ENCODE measurements around the gene C11orf86.
"Not testable (repeated sequence)": the region's sequence is repeated elsewhere in the genome, so short reads cannot be mapped to it uniquely, and the experiment has no call there.

Gene C11orf86, protein sequence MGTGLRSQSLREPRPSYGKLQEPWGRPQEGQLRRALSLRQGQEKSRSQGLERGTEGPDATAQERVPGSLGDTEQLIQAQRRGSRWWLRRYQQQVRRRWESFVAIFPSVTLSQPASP

DNA sequence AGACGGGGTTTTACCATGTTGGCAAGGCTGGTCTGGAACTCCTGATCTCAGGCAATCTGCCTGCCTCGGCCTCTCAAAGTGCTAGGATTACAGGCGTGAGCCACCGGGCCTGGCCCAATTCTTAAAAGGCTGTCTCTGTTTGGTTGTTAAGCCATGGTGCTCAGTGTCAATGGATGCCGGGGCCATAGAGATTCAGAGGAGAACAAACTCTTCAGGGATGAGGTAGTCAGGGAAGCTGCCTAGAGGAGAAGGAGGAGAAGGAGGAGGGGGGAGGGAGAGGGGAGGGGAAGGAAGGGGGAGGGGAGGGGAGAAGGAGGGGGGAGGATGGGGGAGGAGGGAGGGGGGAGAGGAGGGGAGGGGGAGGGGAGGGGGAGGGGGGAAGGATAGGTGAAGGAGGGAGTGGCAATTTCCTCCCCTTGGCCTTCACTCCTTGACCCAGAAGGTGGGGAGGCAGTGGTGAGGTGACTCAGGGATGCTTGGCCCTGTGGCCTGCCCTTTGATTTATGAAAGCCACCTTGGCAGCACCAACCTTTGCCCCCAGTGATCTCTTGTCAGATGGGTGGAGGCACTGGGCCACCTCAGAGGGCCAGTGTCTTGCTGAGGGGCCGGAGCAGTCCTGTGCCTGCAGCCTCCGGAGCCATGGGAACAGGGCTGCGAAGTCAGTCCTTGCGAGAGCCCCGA lies at the start of gene C11orf86:
Gene C11orf86 (plus strand): TSS at position 581 of the 681 bp plus-strand sequence. CDS start 59 bp downstream, at position 640.
- in situ Hi-C loops (cut with MboI; ENCODE audit: low sequenced_read_pairs): no loop called here

DNA sequence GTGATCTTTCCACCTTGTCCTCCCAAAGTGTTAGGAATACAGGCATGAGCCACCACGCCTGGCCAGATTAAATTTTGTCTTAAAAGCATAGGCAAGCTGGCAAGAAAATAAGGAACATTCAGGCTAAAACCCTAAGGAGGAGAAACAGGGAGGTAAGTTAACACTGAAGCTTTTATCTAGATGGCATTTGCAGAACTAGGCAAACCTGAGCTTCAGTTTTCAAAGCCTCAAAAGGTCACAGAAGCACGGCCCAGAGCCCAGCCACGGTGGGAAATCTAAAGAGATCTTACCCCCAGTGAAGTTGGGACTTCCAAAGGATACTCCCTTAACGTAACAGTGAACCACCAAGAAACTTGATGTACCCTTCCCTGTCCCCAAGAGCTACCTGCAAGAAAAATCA lies 45.4 kb upstream of the C11orf86 start:
- in situ Hi-C loops (cut with MboI; ENCODE audit: low sequenced_read_pairs): no loop called here

DNA sequence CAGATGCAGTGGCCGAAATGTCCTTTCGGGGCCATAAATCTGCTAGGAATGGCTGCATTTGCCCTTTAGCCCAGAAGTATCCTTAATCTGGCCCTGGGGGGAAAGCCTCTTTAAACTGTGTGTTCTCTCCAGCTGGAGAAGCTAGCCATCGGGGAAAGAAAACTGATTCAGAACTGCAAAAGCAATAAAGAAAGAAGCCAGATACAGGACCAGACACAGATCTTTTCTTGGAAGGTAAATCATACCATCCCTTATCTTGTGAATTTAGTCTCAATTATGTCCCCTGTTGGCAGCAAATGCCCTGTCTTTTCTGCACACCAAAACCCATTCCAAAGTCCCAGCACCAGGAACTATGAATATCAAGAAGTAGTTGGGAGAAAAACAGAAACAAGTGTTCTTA lies 42.6 kb upstream of the C11orf86 start:
- in situ Hi-C loops (cut with MboI; ENCODE audit: low sequenced_read_pairs): no loop called here

DNA sequence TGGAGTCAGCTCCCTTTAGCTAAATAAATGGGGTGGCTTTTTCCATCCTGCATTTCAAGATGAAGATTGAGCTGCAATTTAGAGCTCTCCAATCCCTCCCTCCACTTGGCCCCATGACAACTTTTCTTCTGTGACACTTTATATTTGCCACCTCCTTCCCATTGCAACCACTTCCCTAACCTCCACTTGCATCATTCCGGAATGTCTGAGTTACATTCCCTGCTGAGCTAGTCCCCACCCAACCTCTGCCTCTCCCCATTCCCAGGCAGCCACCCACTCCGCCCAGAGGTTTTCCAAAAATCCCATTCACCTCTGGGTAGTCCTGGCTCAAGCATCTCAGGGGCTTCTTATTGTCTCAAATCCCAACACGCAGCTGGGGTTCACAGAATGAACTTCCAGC lies 41.6 kb upstream of the C11orf86 start:
- in situ Hi-C loops (cut with MboI; ENCODE audit: low sequenced_read_pairs): no loop called here

DNA sequence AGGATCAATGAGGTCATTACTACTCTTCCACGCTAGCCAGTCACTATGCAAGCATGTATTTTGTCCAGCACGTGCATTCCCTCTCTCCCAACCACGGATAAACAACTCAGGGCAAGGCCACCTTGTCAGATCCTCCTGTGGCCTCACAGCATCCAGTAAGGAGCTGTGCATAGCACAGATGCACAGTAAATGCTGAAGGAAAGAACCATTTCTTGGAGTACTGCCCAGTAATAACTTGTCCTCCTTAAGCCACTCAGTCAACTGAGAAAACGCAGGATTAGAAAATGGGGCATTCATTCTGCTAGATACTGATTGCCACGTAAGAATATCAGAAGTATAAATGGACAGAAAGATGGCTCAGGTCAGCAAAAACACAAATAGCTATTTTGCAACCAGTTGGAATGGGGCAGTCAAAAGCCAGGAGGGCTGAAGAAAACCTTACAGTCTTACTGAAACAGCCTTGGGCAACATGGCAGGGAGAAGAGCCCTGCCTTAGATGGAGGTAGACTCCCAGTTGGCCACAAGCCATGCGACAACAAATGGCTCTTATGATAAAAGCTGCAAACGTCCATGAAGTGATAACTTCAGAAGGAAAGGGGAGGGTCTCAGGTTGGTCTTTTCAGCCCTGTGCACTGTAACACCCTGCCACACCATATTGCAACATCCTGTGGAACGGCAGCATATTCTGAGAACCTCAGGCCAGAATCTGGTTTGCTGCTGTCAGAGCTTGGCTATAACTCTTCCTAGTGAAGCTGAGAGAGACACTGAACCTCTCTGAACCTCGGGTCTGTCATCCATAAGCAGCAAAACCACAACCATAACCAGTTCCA lies 39.9 kb upstream of the C11orf86 start:
- in situ Hi-C loops (cut with MboI; ENCODE audit: low sequenced_read_pairs): no loop called here

DNA sequence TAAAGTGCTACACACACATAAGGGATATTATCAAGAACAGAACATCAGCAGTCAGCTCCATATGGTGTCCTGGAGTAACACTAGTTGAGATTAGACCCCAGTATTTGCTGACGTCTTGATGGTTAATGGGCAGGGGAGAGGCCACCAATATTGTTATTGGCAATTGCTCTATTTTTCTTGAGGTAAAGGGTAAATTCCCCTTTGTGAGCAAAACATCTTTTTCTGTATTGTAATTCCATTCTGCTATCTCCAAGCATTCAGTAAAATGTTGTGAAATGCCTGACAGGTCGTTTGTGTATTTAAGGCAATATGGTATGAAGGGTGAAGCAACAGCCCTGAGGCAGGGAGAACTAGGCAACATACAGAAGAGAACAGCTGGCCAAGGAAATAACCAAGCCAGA lies 38.8 kb upstream of the C11orf86 start:
- in situ Hi-C loops (cut with MboI; ENCODE audit: low sequenced_read_pairs): no loop called here

DNA sequence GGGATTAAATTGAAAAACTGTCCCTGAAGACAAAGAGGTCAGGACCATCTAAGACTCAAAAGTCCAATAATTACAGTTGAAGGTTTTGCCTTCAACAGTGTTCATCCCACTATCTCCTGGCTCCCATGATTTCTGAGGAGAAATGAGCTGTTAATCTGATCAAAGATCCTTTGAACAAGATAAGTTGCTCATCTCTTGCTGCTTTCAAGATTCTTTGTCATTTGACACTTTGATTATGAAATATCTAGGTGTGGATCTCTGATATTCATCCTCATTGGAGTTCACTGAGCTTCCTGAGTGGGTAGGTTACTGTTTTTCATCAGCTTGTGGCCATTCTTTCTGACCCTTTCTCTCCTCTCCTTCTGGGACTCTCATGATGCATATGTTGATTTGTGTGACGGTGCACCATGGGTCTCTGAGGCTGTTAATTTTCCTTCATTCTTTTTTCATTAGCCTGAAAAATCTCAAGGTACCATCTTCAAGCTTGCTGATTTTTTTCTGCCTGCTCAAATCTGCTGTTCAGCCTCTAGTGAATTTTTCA lies 37.8 kb upstream of the C11orf86 start:
- in situ Hi-C loops (cut with MboI; ENCODE audit: low sequenced_read_pairs): no loop called here

DNA sequence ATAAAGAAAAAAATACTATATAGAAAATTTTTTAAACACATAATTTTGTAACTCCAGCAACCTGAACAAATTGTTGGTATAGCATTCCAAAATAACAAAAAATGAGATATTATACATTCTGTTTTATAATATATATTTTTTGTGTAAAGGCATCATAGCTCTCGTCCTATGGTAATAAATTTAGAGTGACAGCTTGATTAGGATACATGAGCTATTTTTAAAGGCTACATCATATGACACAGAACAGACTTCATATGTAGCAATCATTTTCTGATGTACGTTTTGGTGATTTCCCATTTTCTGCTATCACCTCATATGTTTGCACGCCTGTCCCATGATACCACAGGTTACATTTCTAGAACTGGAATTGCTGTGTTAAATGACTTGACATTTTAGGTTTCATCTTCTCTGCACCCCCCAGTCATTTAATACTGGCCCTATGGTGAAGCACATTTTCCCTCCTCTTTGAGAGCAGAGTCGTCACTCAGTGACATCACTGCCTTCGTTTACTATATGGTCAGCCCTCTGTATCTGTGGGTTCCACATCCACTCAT lies 36.4 kb upstream of the C11orf86 start:
- in situ Hi-C loops (cut with MboI; ENCODE audit: low sequenced_read_pairs): no loop called here

DNA sequence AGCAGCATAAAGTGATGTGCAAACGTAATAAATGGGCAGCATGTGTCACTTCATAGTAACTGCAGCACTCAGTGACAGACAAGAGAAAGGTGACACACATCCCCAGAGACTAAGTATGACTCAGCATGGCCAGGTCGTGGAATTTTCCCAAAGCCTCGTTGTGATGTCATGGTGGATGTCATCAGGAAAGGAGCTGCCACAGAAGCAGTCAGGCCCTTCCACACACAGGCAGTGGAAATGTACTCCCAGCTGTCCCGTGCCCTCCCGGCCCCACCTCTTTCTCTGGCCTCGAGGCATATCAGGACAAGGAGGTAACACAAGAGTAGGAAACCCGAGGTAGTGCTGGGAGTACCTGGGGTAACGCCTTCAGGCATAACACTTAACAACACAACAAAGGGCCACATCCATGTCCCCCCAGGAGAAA lies 25.0 kb upstream of the C11orf86 start:
- in situ Hi-C loops (cut with MboI; ENCODE audit: low sequenced_read_pairs): no loop called here

DNA sequence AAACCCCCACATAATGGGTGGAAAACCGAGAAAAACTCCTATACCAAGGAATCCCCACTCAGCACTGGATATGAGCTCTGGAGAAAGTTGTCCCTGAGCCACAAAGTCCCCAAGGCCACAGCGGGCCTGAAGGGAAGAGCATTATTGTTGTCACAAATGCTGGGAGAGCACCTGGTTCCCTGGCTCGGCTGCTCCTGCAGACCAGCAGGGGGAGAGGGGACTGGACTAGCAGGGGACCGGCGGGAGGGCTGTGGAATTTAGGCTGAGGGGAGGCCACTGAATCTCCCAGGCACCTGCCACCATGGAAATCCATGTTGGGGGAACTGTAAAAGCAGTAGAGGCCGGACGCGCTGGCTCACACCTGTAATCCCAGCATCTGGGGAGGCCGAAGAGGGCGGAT lies 24.0 kb upstream of the C11orf86 start:
- in situ Hi-C loops (cut with MboI; ENCODE audit: low sequenced_read_pairs): no loop called here

DNA sequence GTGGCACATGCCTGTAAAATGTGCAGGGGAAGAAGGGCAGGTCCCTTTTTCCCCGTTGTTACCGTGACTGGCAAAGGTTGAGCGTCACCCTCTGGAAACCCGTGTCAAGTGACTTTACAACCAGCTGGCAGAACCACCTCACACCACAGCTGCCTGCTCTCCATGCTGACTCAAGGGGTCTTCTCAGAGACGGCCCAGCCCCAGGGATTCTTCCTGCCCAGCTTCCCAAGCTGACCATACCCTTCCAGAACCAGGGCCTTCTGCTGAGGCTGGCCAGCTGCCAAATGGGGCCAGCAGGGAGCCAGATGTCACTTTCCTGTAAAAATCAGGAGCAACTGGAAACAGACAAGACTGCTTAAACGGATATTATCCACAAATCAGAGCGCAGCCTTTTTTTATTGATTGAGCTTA lies 23.2 kb upstream of the C11orf86 start:
- in situ Hi-C loops (cut with MboI; ENCODE audit: low sequenced_read_pairs): no loop called here

DNA sequence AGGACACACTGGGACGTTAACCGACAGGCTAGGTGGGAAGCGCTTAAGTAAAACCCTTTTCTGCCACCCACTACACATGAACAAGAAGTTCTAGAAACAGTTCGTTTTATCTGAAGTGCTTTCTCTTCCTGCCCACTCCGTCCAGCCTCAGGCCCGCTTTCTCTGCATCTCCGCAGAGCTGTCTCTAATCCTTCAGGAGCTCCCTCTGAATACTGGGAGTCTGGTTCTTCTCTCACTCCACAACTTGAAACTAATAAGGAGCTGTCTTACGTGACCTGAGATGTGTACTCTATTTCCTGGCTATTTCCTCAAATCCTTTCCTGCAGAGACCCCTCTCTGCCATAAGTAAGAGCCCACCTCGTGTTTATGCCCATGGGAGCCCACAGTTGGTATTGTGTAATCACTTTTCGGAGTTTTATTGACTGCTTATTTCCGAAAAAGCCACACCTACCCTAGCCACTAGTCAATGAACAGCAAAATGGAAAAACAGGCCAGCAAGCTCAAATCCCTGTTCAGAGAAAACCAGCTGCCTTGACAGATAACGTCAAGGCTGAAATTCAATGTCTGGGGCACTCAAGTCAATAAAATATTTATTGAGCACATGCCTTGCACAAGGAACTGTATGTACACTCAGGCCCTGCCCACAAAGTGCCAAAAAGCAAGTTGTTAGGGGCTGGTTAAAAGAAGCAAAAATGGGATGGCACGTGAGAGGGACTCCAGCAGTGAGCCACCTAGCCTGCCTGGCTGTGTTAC lies 21.8 kb upstream of the C11orf86 start:
- in situ Hi-C loops (cut with MboI; ENCODE audit: low sequenced_read_pairs): no loop called here

DNA sequence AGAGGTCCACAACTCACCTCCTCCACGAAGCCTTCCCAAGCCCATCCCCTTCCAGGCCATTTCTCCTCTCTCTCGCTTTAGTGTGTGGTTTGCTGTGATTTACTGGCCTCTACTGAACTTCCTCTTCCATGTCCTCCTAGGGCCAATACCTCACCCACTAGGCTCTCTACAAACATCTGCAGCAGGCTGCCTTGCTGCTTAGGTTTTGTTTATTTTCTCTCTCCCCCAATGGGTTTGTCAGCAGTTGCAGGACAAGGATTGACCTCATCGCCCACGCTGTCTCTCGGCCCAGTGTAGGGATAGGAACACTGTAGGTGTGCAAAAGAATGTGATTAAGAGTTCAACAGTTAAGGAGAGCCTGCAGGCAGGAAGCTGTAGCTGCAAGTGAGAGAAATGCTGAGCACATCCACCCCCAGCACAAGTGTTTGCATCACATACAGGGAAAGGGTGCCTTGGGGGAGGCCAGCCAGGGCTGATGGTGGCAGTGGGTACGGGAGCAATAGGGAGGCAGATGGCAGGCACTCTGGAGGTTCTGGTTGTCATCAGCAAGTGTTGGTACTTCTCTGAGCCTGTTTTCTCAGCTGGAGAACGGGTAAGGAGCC lies 18.3 kb upstream of the C11orf86 start:
- in situ Hi-C loops (cut with MboI; ENCODE audit: low sequenced_read_pairs): no loop called here

DNA sequence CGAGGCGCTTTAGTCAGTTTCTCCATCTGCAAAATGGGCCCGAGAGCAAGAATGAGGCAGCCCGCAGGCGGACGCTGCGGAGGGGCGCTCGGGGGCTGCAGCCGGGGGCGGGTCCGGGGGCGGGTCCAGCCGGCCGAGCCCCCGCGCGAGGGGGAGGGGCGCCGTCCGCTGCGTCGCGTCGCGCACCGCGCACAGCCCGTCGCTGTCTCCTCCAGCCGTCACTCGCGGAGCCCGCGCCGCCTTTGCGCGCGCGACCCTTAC lies 17.2 kb upstream of the C11orf86 start:
- in situ Hi-C loops (cut with MboI; ENCODE audit: low sequenced_read_pairs): no loop called here

DNA sequence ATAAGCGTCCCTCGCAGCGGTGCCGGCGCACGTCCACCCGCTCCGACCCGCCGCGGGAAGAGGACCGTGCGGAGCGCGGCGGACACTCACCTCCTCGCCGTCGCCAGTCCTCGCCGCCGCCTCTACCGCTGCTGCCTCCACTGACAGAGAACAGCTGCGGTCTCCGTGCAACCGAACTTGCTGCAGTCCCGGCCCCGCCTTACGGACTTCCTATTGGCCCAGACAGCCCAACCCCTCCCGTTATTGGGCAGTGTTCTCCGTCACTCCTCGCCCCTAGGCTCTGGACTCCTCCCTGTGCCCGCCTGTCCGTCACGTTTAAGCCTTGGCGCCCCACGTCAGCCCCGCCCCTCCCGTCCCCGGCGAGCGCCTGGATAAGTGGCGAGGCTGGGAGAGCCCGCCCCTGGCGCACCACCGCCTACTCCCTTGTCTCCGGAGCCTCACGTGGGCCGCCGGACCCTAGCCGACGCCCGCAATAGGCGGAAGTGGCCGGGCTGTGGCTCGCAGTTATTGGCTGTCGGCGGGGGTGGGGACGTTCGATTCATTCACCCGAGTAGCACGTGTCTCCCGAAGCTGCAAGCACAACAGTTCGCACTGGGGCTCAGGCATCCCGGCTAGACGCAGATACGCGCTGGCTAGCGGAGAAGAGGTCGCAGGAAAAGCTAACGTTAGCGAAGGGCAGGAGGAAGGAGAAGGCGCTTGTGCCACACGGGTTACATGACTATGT lies 16.7 kb upstream of the C11orf86 start, which contains the start of gene PC:
Gene PC (minus strand): TSS at position 152 of the 724 bp plus-strand sequence. CDS start 86,224 bp downstream, outside the sequence.
- in situ Hi-C loops (cut with MboI; ENCODE audit: low sequenced_read_pairs): no loop called here

DNA sequence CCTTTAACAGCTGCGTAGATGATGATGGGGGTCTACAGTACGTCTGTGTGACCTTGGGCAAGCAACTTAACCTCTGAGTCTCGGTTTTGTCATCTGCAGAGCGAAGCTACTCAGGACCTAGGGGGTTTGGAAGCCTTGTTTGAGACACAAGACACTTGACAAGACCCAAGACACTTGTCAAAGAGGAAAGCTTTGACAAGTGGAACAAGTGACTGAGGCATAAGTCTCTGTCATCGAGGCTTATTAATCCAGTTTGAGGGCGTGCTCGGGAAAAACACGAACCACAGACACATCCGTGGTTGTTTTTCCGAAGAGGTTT lies 16.2 kb upstream of the C11orf86 start:
- in situ Hi-C loops (cut with MboI; ENCODE audit: low sequenced_read_pairs): no loop called here

DNA sequence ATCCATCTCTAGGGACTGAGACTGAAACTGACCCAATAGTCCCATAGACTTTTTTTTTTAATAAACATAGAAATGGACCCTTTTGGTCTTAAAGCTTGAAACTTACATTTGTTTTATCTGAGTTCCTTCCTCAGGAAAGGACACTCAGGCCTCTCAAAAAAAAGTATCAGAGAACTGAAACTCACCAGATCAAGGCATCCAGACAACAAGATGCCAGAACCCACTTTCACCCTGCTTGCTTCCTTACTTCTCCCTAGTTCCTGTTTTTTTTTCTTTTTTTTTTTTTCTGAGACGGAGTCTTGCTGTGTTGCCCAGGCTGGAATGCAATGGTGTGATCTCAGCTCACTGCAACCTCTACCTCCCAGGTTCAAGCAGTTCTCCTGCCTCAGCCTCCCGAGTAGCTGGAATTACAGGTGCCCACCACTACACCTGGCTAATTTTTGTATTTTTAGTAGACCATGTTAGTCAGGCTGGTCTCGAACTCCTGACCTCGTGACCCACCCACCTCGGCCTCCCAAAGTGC lies 13.4 kb upstream of the C11orf86 start:
- in situ Hi-C loops (cut with MboI; ENCODE audit: low sequenced_read_pairs): not testable (repeated sequence)

DNA sequence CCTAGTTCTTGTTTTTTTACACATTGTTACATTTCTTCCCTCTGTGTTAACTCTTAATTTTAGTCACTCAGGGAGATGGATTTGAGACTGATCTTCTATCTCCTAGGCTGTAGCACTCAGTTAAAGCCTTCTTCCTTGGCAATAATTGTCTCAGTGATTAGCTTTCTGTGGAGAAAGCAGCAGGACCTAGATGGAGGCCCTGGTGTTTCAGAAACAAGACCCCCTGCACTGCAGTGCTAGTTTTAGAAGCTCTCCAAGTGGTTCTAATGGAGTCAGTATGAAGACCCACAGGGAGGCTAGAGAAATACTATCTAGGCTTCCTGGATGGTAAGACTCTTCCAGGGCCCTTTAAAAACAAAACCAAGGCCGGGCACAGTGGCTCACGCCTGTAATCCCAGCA lies 12.9 kb upstream of the C11orf86 start:
- in situ Hi-C loops (cut with MboI; ENCODE audit: low sequenced_read_pairs): no loop called here

DNA sequence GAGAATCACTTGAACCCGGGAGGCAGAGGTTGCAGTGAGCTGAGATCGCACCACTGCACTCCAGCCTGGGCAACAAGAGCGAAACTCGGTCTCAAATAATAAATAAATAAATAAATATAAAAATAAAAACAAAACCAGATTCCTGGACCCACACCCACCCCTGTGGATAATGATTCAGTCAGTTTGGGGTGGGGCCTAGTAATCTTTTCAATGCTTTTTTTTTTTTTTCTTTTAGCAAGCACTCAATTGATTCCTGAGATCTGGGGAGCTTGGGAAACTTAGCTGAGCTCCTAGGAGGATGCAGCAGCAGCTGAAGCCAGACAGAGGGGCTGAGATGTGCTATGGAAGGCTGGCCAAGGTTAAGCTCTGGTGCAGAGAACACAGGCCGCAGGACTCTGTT lies 12.3 kb upstream of the C11orf86 start:
- in situ Hi-C loops (cut with MboI; ENCODE audit: low sequenced_read_pairs): no loop called here

DNA sequence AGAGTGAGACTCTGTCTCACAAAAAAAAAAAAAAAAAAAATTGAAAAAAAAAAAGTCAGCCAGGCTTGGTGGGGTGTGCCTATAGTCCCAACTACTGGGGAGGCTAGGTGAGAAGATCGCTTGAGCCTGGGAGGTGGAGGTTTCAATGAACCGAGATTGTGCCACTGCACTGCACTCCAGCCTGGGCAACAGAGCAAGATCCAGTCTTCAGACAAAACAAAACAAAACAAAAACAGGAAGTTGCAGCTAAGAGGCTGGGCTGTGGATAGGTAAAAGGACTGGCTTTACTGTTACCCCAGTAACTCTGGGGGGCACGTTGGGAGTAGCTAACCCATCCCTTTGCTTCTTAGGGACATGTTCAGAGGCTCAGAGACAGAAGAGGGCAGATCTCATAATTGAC lies 10.6 kb upstream of the C11orf86 start:
- in situ Hi-C loops (cut with MboI; ENCODE audit: low sequenced_read_pairs): no loop called here

Data from HL-60/S4 (cell line).